ENCODE measurements around the gene RTF2. TPM values are rescaled to one million over a fixed set of nuclear protein-coding genes. Genes with fewer than 3 reads are reported as not detected.
"Not testable (repeated sequence)": the region's sequence is repeated elsewhere in the genome, so short reads cannot be mapped to it uniquely, and the experiment has no call there.

Gene RTF2
- total RNA-seq, 4 donors from 2014 or later: 46.1 to 68.6 (median 64.2) TPM

DNA sequence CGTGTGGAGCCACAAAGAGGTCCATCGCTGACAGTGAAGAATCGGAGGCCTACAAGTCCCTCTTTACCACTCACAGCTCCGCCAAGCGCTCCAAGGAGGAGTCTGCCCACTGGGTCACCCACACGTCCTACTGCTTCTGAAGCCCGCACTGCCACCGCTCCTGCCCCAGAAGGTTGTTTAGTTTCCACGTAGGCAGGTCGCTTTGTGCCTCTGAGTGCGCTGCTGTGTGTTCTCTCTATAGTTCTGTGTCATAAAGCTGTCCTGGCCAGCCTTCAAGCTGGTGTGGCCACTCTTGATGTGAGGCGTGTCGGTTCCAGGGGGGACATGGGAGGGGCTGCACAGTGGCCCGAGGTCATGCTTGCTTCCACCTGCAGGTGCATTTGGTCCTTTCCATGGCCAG lies 49.7 kb downstream of the RTF2 start:
- no peaks in the 10 kb centered on the region for H3K4me1 ChIP-seq
- DNase-seq: no peak
- H3K27ac ChIP-seq: no peak overlapping the region
- no peak for TF ChIP-seq POLR2A (IDR thresholded peaks at IDR 0.05)
- TF ChIP-seq, protein P1, sequence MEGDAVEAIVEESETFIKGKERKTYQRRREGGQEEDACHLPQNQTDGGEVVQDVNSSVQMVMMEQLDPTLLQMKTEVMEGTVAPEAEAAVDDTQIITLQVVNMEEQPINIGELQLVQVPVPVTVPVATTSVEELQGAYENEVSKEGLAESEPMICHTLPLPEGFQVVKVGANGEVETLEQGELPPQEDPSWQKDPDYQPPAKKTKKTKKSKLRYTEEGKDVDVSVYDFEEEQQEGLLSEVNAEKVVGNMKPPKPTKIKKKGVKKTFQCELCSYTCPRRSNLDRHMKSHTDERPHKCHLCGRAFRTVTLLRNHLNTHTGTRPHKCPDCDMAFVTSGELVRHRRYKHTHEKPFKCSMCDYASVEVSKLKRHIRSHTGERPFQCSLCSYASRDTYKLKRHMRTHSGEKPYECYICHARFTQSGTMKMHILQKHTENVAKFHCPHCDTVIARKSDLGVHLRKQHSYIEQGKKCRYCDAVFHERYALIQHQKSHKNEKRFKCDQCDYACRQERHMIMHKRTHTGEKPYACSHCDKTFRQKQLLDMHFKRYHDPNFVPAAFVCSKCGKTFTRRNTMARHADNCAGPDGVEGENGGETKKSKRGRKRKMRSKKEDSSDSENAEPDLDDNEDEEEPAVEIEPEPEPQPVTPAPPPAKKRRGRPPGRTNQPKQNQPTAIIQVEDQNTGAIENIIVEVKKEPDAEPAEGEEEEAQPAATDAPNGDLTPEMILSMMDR (IDR thresholded peaks at IDR 0.05): no peak
- H3K4me3 ChIP-seq (replicated peaks in 1 of 3): no peak overlapping the region
- H3K27me3 ChIP-seq: no peaks in the 10 kb centered on the region
- intact Hi-C loops (cut with DNase I): no loop called here
- WGBS, 2 donors: 96 to 97% methylated on average over 14 of the region's 14 CpGs
- H3K36me3 ChIP-seq: peaks cover 45 to 48% of the 10 kb centered on the region in 2 donors
- no peaks in the 10 kb centered on the region for H3K9me3 ChIP-seq

DNA sequence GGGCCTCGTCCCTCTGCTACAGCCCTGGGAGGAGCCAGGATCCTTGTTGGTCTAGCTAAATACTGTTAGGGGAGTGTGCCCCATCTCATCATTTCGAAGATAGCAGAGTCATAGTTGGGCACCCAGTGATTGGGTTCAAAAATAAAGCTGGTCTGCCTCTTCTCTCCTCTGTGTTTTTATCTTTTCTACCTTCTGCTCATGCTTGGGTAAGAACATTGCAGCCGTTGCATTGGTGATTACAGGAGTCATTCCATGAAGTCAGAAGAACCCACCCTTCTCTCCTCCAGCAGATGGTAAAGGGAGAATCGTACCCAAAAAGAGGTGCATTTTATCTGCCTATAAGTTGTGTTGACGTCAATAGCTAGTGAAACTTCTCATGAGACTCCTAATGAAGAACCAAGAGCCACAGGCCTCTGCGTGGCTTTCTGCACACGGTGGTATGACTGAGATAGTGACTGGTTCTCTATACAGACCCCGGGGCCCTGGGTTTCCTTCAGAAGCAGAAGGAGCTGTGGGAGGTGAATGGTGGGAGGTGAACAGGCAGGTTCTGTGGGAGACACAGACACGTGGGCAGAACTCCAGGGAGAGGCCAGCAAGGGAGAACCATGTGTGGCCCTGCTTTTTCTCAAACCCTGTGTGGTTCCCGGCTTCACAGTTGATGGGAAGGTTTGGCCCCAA lies 50.4 kb downstream of the RTF2 start:
- no peak overlapping the region for H3K27ac ChIP-seq
- H3K4me3 ChIP-seq (replicated peaks in 1 of 3): no peak overlapping the region
- no peaks in the 10 kb centered on the region for H3K9me3 ChIP-seq
- intact Hi-C loops (cut with DNase I): no loop called here
- DNase-seq: no peak
- H3K4me1 ChIP-seq: no peaks in the 10 kb centered on the region
- H3K27me3 ChIP-seq: no peaks in the 10 kb centered on the region
- H3K36me3 ChIP-seq: peaks cover 40 to 41% of the 10 kb centered on the region in 2 donors
- no peak for TF ChIP-seq POLR2A (IDR thresholded peaks at IDR 0.05)
- TF ChIP-seq, protein P1 (IDR thresholded peaks at IDR 0.05): no peak
- 96 to 97% methylated on average over 10 of the region's 10 CpGs for WGBS, 2 donors

DNA sequence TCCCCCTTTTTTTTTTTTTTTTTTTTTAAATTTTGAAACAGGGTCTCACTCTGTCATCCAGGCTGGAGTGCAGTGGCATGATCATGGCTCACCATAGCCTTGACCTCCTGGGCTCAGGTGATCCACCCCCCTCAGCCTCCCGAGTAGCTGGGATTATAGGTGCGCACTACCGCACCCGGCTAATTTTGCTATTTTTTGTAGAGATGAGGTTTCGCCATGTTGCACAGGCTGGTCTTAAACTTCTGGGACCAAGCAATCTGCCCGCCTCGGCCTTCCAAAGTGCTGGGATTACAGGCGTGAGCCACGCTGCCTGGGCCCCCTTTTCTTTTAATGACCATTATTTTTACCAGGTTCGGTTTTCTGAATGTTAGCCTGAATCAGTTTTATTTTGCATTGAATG lies 51.1 kb downstream of the RTF2 start:
- no peaks in the 10 kb centered on the region for H3K9me3 ChIP-seq
- intact Hi-C loops (cut with DNase I): no loop called here
- H3K27ac ChIP-seq: no peak overlapping the region
- DNase-seq: no peak
- TF ChIP-seq, protein P1 (IDR thresholded peaks at IDR 0.05): no peak
- no peak for TF ChIP-seq POLR2A (IDR thresholded peaks at IDR 0.05)
- peaks cover 37 to 38% of the 10 kb centered on the region in 2 donors for H3K36me3 ChIP-seq
- no peaks in the 10 kb centered on the region for H3K27me3 ChIP-seq
- H3K4me3 ChIP-seq (replicated peaks in 1 of 3): no peak overlapping the region
- no peaks in the 10 kb centered on the region for H3K4me1 ChIP-seq
- WGBS, 2 donors: 97 to 98% methylated on average over 10 of the region's 10 CpGs

DNA sequence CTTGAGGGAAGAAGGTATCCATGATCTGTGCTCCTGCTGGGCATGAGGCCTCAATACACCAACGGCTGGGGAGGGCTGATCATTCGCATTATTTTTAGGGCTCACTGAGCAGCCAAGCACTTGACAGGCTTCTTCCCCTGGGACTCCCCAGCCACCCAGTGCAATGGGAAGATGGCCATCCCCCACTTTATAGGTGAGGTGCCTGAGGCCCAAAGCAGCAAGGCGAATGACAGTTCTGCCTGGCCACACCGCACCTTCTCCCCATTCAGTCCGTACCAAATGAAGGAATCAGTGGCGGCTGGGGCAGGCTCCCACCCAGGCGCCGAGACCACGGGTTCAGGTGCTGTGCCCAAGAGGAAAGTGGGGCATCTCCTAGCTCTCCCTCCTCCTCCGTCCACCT lies 51.8 kb downstream of the RTF2 start:
- intact Hi-C loops (cut with DNase I): no loop called here
- no peaks in the 10 kb centered on the region for H3K4me1 ChIP-seq
- no peak overlapping the region for H3K4me3 ChIP-seq (replicated peaks in 1 of 3)
- no peak for TF ChIP-seq POLR2A (IDR thresholded peaks at IDR 0.05)
- TF ChIP-seq, protein P1 (IDR thresholded peaks at IDR 0.05): no peak
- DNase-seq: no peak
- 97 to 98% methylated on average over 8 to 10 of the region's 10 CpGs for WGBS, 2 donors
- H3K27me3 ChIP-seq: no peaks in the 10 kb centered on the region
- H3K27ac ChIP-seq: no peak overlapping the region
- no peaks in the 10 kb centered on the region for H3K9me3 ChIP-seq
- peaks cover 37 to 38% of the 10 kb centered on the region in 2 donors for H3K36me3 ChIP-seq

DNA sequence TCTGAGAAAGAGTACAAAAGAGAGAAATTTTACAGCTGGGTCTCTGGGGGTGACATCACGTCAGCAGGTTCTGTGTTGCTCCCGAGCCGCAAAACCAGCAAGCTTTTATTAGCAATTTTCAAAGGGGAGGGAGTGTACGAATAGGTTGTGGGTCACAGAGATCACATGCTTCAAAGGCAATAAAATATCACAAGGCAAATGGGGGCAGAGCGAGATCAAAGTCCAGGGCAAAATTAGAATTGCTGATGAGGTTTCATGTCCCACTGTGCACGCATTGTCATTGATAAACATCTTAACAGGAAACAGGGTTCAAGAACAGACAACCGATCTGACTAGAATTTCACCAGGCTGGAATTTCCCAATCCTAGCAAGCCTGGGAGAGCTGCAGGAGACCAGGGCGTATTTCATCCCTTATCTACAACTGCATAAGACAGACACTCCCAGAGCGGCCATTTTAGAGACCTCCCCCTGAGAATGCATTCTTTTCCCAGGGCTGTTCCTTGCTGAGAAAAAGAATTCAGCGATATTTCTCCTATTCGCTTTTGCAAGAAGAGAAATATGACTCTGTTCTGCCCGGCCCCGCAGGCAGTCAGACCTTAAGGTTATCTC lies 52.4 kb downstream of the RTF2 start:
- H3K36me3 ChIP-seq: peaks cover 37 to 38% of the 10 kb centered on the region in 2 donors
- H3K4me1 ChIP-seq; H3K4me3 ChIP-seq (replicated peaks in 1 of 3); DNase-seq; H3K9me3 ChIP-seq; H3K27ac ChIP-seq; intact Hi-C loops (cut with DNase I); H3K27me3 ChIP-seq: not testable (repeated sequence)
- 96 to 97% methylated on average over 13 of the region's 13 CpGs for WGBS, 2 donors
